Colonic mucosa (tissue), 4 donors: Measurements from ENCODE around the gene LCP1. TPM values are rescaled to one million over a fixed set of nuclear protein-coding genes. Genes with fewer than 3 reads are reported as not detected.

Source experiments
- DNase-seq: peaks from one replicate; pipeline ENCODE4 v3.0.0-alpha.2; 2020
- H3K27ac ChIP-seq: fragments of 200-600 bp; one replicate; pipeline ENCODE4 v1.8.0; 2021
- H3K27me3 ChIP-seq: fragments of 200-600 bp; one replicate; pipeline ENCODE4 v1.8.0; 2021
- H3K36me3 ChIP-seq: fragments of 200-600 bp; one replicate; pipeline ENCODE4 v1.8.0; 2021
- H3K4me1 ChIP-seq: fragments of 200-600 bp; one replicate; pipeline ENCODE4 v1.8.0; 2021; ENCODE audit warnings: mild to moderate bottlenecking
- H3K4me3 ChIP-seq: fragments of 200-600 bp; one replicate; pipeline ENCODE4 v1.8.0; 2021
- H3K9ac ChIP-seq, 2 donors: one replicate each; pipeline ENCODE4 v1.7.0; 2013; ENCODE audit warnings: control low read depth in 2 of 2, low read depth in 2 of 2, low read length in 2 of 2
- H3K9me3 ChIP-seq: fragments of 200-600 bp; one replicate; pipeline ENCODE4 v1.8.0; 2021
- intact Hi-C: fragments of 100-400 bp; cut with DNase I; formaldehyde crosslinking; loops from one replicate; pipeline ENCODE4 v1.14.1; 2022
- total RNA-seq, 2 donors: library from RNA; stranded (reverse); fragmentation: NEBNext Ultra II Directional in 1 of 2; extraction: Animal tissue kit (Norgen Biotek cat#: 25700) in 1 of 2; gene quantifications; one replicate each; pipeline ENCODE4 v1.2.1, GENCODE V29; 2021
- TF ChIP-seq, protein P1 (sequence below): fragments of 200-600 bp; IDR thresholded peaks from one replicate; pipeline ENCODE4 v1.8.0; 2022; ENCODE audit warnings: antibody characterized with exemption, mild to moderate bottlenecking
- donor health status: healthy.
- donor health status: DM: no; HTN: no; CAD: no.
- donor health status: DM: no; HTN: no; CAD: no.

Gene LCP1
- total RNA-seq, 2 donors from 2014 or later = 12.8 to 27.6 TPM

- H3K27ac ChIP-seq = no peak overlapping the region
- H3K4me3 ChIP-seq = no peak overlapping the region
- H3K36me3 ChIP-seq = no peaks in the 10 kb centered on the region
- TF ChIP-seq, protein P1, sequence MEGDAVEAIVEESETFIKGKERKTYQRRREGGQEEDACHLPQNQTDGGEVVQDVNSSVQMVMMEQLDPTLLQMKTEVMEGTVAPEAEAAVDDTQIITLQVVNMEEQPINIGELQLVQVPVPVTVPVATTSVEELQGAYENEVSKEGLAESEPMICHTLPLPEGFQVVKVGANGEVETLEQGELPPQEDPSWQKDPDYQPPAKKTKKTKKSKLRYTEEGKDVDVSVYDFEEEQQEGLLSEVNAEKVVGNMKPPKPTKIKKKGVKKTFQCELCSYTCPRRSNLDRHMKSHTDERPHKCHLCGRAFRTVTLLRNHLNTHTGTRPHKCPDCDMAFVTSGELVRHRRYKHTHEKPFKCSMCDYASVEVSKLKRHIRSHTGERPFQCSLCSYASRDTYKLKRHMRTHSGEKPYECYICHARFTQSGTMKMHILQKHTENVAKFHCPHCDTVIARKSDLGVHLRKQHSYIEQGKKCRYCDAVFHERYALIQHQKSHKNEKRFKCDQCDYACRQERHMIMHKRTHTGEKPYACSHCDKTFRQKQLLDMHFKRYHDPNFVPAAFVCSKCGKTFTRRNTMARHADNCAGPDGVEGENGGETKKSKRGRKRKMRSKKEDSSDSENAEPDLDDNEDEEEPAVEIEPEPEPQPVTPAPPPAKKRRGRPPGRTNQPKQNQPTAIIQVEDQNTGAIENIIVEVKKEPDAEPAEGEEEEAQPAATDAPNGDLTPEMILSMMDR = no peak
- H3K9ac ChIP-seq = no peak overlapping the region
- H3K9me3 ChIP-seq = no peaks in the 10 kb centered on the region
- H3K27me3 ChIP-seq = no peaks in the 10 kb centered on the region
- intact Hi-C loops = no loop called here
- H3K4me1 ChIP-seq = no peaks in the 10 kb centered on the region
- DNase-seq = no peak
Observed at GRCh38 chr13:46202188-46202795, 20.3 kb upstream of the LCP1 start.

GRCh38 chr13:46198696-46199193 lies 16.8 kb upstream of the LCP1 start:
- no peaks in the 10 kb centered on the region for H3K27me3 ChIP-seq
- H3K4me3 ChIP-seq = no peak overlapping the region
- no peaks in the 10 kb centered on the region for H3K4me1 ChIP-seq
- no peaks in the 10 kb centered on the region for H3K9me3 ChIP-seq
- TF ChIP-seq, protein P1 = no peak
- intact Hi-C loops = no loop called here
- no peak overlapping the region for H3K9ac ChIP-seq
- no peak for DNase-seq
- H3K36me3 ChIP-seq = no peaks in the 10 kb centered on the region
- no peak overlapping the region for H3K27ac ChIP-seq

DNA sequence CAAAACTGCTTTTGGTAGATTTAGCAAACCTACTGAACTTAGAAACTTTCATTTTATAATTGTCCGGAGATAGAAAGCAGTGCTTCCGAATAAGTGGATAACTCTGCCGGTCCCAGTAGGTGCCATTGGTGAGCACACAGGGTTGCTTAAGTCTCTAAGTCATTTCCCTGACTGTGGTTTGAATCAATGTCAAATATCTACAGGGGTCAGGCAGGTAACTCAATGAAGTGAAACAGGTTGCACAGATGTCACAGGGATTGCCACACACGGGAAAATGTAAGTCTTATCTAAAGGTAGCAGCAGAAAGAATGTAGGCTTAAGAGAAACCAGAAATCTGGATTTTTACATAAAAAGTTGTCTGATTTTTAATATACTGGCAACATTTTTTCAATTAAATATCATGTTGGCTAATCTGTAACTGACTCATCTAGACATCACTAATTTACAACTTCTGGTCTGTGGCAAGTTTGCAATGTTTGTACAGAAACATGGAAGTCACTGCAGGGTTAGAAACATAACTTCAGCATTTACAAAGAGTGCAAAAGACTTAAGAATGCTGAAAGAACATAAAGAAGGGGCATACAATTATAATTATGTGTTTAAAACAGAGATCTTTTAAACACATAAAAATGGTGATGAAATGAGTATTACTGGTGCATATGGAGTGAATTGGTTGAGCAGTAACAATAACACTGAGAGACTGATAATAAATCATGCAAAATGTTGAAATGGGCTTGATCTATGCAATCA lies 15.5 kb upstream of the LCP1 start:
- no peaks in the 10 kb centered on the region for H3K36me3 ChIP-seq
- TF ChIP-seq, protein P1 = no peak
- no peak overlapping the region for H3K27ac ChIP-seq
- H3K27me3 ChIP-seq = no peaks in the 10 kb centered on the region
- no peaks in the 10 kb centered on the region for H3K9me3 ChIP-seq
- H3K4me3 ChIP-seq = no peak overlapping the region
- H3K4me1 ChIP-seq = no peaks in the 10 kb centered on the region
- intact Hi-C loops = no loop called here
- no peak for DNase-seq
- H3K9ac ChIP-seq = no peak overlapping the region

GRCh38 chr13:46195016-46195415 lies 13.0 kb upstream of the LCP1 start:
- DNase-seq = no peak
- TF ChIP-seq, protein P1 = no peak
- H3K9ac ChIP-seq = no peak overlapping the region

GRCh38 chr13:46192412-46192811 lies 10.4 kb upstream of the LCP1 start:
- Histone ChIP-seq H3K36me3 (no peaks in the 10 kb centered on the region), H3K4me3 (no peak overlapping the region), H3K9me3 (no peaks in the 10 kb centered on the region), H3K9ac (no peak overlapping the region), H3K4me1 (no peaks in the 10 kb centered on the region), H3K27me3 (no peaks in the 10 kb centered on the region), H3K27ac (no peak overlapping the region)
- intact Hi-C loops = no loop called here
- TF ChIP-seq, protein P1 = no peak
- no peak for DNase-seq

More at GRCh38 chr13:46195016-46195415, 13.0 kb upstream of the LCP1 start:
- H3K4me3 ChIP-seq = no peak overlapping the region
- intact Hi-C loops = no loop called here
- H3K4me1 ChIP-seq = no peaks in the 10 kb centered on the region
- no peaks in the 10 kb centered on the region for H3K36me3 ChIP-seq
- H3K27ac ChIP-seq = no peak overlapping the region
- no peaks in the 10 kb centered on the region for H3K27me3 ChIP-seq
- no peaks in the 10 kb centered on the region for H3K9me3 ChIP-seq
